ENCODE measurements around the gene GOPC.

GRCh38 chr6:117573006-117573680, 29.2 kb downstream of the GOPC start:
- no peak for TF ChIP-seq CTCF (conservative IDR thresholded peaks at IDR 0.05)
- no peak for TF ChIP-seq ZFX (IDR thresholded peaks at IDR 0.05)

Data from C4-2B (cell line).